Effector memory CD8-positive, alpha-beta T cell (primary cell): ENCODE measurements around the gene MAB21L1.

Experiments used
- ATAC-seq: fragments of 150-1000 bp; cut with Tn5 transposase; replicated peaks from 2 replicates; pipeline ENCODE4 v1.10.0; 2021; ENCODE audit warnings: mild to moderate bottlenecking, moderate library complexity
- DNase-seq, 3 experiments: peaks; one replicate each; pipeline ENCODE4 v3.0.0; 2021
- H3K27ac Mint-ChIP-seq, 2 donors: one replicate each; pipeline ENCODE4 v1.8.0; 2022; ENCODE audit warnings: mild to moderate bottlenecking in 2 of 2, mixed read lengths in 2 of 2, moderate library complexity in 2 of 2
- H3K27me3 Mint-ChIP-seq, 2 donors: one replicate each; pipeline ENCODE4 v1.8.0; 2022; ENCODE audit warnings: mixed read lengths in 2 of 2
- H3K36me3 Mint-ChIP-seq: one replicate; pipeline ENCODE4 v1.8.0; 2022; ENCODE audit warnings: mild to moderate bottlenecking, moderate library complexity, mixed read lengths; ENCODE audit not compliant: insufficient read depth
- H3K4me1 Mint-ChIP-seq, 2 donors: one replicate each; pipeline ENCODE4 v1.8.0; 2022; ENCODE audit warnings: low read depth in 2 of 2, mixed read lengths in 2 of 2
- H3K4me3 Mint-ChIP-seq, 2 donors: one replicate each; pipeline ENCODE4 v1.8.0; 2022; ENCODE audit warnings: mild to moderate bottlenecking in 2 of 2, mixed read lengths in 2 of 2, moderate library complexity in 2 of 2
- H3K9me3 Mint-ChIP-seq, 2 donors: one replicate each; pipeline ENCODE4 v1.8.0; 2022; ENCODE audit warnings: mixed read lengths in 2 of 2
- total RNA-seq, 9 experiments: gene quantifications; one replicate each; lab custom pipeline; 2026; lab: John Stamatoyannopoulos, UW

MAB21L1 gene
- 0 to 0.07 (median 0) reads per million in 9 experiments for total RNA-seq

DNA sequence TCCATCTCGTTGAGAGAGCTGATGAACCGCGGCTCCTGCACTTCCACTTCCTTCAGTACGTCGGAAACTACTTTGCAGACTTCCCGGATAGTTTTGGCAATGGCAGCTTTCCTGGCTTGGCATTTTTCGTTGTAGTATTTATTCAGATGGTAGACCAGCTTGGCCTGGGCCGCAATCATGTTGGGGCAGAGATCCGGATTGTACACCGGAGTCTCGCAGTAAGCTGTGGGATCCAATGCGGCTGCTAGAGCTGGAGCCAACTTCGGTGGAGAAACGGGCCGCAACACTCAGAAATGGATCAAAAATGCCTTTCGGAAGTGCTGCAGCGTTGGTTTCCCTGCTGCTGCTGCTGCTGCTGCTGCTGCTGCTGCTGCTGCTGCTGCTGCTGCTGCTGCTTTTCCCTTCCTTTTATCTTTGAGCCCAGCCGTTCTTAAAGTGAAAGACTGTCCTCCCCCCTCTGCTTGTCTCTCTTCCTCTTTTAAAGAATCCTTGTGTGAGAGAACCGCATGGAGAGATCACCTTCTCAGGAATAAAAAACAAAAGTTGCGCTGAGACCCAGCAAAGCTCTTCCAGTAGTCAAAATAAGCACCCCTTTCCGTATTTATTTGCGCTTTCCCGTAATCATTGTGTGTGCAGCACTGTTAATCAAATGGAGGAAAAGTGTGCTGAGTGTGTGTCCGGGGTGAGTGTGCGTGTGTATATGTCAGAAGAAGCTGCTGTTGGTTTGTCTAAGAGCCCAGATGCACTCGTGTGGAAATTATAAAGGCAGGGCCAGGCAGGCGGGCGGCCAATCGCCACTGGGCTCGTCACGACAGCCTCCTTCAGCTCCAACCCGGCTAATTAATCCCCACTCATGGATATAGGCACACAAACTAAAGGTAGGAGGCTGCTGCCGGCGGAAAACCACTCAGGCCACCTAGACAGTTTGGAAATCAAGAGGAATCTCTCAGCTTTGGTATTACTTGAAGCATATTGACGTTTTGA lies at the start of gene MAB21L1:
Gene MAB21L1, minus strand, starts transcription at position 730 of the 984 bp plus-strand sequence. Its CDS starts 551 bp downstream, at position 179.
- H3K4me3 Mint-ChIP-seq, result peak within 1 kb of the TSS in 1 of 2 donors; percentile 69
- H3K36me3 Mint-ChIP-seq, result no peaks in the 10 kb centered on the region
- DNase-seq (no peak), ATAC-seq (no peak)
- H3K27me3 Mint-ChIP-seq, result peaks cover 21 to 52% of the 10 kb centered on the region in 2 donors
- no peak within 1 kb of the TSS for H3K27ac Mint-ChIP-seq
- H3K9me3 Mint-ChIP-seq, result peaks cover 5 to 8% of the 10 kb centered on the region in 2 donors
- peaks cover 0 to 10% of the 10 kb centered on the region in 2 donors for H3K4me1 Mint-ChIP-seq

DNA sequence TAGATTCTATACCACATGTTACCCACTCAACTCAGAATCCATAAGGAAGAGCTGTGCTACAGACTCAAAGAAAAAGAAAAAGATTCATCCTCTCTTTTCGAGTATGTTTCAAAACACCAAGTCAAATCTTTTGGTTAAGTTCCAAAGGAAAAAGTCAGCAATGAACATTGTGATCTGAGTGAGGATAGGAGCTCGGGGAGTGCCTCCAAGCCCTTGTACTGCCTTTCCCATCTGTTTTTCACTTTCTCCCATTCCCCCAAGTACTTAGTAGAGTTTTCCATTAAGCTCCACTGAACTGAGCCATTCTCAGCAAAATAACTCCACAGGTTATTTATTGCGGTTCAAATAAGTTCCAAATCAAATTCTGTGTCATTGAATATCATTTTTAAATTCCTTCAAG lies 47.7 kb upstream of the MAB21L1 start:
- DNase-seq (no peak), ATAC-seq (no peak)
- Mint-ChIP-seq H3K36me3 (peaks cover 3% of the 10 kb centered on the region), H3K4me1 (no peaks in the 10 kb centered on the region), H3K27me3 (no peaks in the 10 kb centered on the region), H3K4me3 (no peak overlapping the region), H3K9me3 (peaks cover 12 to 15% of the 10 kb centered on the region in 2 donors), H3K27ac (no peak overlapping the region)

GRCh38 chr13:35518337-35518946 lies 42.0 kb upstream of the MAB21L1 start:
- Mint-ChIP-seq H3K27me3 (no peaks in the 10 kb centered on the region), H3K4me3 (no peak overlapping the region)
- DNase-seq, result no peak

GRCh38 chr13:35514801-35515502 lies 38.5 kb upstream of the MAB21L1 start:
- H3K27ac Mint-ChIP-seq, result no peak overlapping the region
- no peaks in the 10 kb centered on the region for H3K36me3 Mint-ChIP-seq
- no peak overlapping the region for H3K4me3 Mint-ChIP-seq
- no peaks in the 10 kb centered on the region for H3K4me1 Mint-ChIP-seq
- H3K27me3 Mint-ChIP-seq, result no peaks in the 10 kb centered on the region
- DNase-seq (no peak), ATAC-seq (no peak)
- peaks cover 11 to 15% of the 10 kb centered on the region in 2 donors for H3K9me3 Mint-ChIP-seq

More at GRCh38 chr13:35518337-35518946, 42.0 kb upstream of the MAB21L1 start:
- H3K27ac Mint-ChIP-seq, result no peak overlapping the region
- no peaks in the 10 kb centered on the region for H3K36me3 Mint-ChIP-seq
- peaks cover 21 to 23% of the 10 kb centered on the region in 2 donors for H3K9me3 Mint-ChIP-seq
- no peaks in the 10 kb centered on the region for H3K4me1 Mint-ChIP-seq
- no peak for ATAC-seq

DNA sequence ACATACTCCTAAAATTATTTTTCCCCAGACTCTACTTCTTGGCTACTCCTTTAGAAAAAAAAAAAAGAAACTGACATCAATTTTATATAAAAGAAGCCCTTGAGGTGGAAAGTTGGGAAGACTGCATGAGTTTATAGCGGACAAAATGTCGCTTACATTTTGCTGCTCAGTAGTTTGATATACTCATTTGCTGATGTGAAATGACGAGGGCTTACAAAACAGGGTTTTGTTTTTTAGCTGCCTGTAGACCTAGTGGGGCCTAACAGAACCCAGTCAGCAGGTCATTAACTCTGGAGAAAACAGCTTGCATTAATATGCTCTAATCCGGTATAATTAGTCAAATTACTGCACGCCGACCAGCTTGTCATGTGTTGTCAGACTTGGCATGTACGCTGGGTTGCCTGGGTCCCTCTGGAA lies 37.6 kb upstream of the MAB21L1 start:
- Mint-ChIP-seq H3K9me3 (peaks cover 8 to 12% of the 10 kb centered on the region in 2 donors), H3K27me3 (no peaks in the 10 kb centered on the region), H3K36me3 (no peaks in the 10 kb centered on the region), H3K4me3 (no peak overlapping the region), H3K27ac (no peak overlapping the region), H3K4me1 (no peaks in the 10 kb centered on the region)
- ATAC-seq, result no peak
- no peak for DNase-seq

DNA sequence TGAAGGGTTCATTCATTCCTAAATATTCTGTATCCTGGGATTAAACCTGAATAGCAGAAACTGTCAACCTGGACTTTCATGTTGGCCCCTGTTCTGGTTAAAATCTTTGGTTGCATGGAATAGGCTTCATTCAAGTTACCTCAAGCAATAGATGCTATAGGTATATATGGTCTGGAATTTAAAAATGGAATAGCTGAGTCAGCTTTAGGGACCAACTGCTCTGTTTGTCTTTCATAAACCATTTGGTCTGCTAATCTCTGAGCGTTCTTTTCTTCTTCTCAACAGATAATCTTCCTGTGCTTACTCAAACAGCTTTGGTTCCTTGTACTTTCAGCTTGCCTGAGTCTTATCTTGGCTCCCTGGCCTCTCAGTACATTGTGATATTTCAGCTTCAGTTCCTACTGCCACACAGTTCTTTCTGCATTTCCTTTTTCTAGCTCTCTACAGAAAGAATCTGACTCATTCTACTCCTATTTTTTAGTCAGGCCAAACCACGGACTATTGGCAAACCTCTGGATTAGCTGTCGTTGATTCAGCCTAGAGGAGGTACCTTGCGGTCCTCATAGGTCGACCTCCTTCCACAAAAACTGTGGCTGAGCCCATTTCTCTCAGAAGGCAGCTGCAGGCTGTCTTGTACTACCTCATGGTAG lies 35.9 kb upstream of the MAB21L1 start:
- Mint-ChIP-seq H3K9me3 (peaks cover 7 to 12% of the 10 kb centered on the region in 2 donors), H3K4me1 (no peaks in the 10 kb centered on the region), H3K36me3 (no peaks in the 10 kb centered on the region), H3K27me3 (no peaks in the 10 kb centered on the region), H3K4me3 (no peak overlapping the region), H3K27ac (no peak overlapping the region)
- DNase-seq, result no peak
- ATAC-seq, result no peak

DNA sequence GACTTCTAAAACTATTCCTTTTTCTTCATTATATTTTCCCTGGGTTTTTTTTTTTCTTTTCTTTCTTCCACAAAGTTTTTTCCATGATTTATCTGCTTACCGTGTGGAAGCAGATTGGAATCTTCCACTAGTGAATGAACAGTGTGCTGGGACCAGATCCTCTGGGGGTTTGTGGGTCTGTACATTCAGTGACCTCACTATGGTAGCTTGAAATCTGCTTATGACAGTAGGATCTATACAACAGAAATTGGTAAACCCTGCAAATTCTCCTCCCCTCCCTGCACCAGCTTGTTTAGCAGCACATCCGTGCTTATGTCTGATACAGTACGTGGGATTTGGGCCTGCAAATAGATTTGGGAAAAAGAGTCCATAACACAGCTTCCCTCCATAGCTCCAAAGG lies 26.0 kb upstream of the MAB21L1 start:
- Mint-ChIP-seq H3K4me1 (no peaks in the 10 kb centered on the region), H3K27me3 (no peaks in the 10 kb centered on the region), H3K36me3 (no peaks in the 10 kb centered on the region), H3K27ac (no peak overlapping the region), H3K9me3 (no peaks in the 10 kb centered on the region), H3K4me3 (no peak overlapping the region)
- DNase-seq, result no peak
- ATAC-seq, result no peak

DNA sequence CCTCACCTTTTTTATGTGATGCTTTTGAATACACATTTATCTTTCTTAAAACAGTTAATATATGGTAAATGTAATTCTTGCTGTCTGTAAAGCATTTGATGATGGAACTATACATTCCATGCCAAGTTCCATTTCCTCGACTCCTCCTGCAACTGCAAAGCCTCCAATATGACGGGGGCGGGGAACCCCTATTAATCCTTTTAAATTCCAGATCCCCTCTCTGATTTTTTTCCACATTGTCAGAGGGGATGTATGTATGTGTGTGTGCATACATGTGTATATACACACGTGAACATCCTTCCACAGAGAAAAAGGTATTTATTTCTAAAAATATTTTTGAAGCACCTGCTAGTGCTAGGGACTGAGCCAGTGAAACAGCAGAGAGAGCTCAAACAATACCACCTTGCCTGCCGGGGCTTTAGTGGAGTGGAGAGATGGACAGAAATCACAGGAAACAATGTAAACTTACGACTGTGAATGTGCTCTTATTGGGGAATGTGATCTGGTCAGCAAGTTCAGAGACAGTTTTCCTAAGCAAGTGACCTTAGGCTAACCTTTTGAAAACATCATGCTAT lies 25.3 kb upstream of the MAB21L1 start:
- ATAC-seq (no peak), DNase-seq (no peak)
- H3K36me3 Mint-ChIP-seq, result no peaks in the 10 kb centered on the region
- H3K27ac Mint-ChIP-seq, result no peak overlapping the region
- no peaks in the 10 kb centered on the region for H3K27me3 Mint-ChIP-seq
- no peaks in the 10 kb centered on the region for H3K9me3 Mint-ChIP-seq
- no peaks in the 10 kb centered on the region for H3K4me1 Mint-ChIP-seq
- H3K4me3 Mint-ChIP-seq, result no peak overlapping the region

DNA sequence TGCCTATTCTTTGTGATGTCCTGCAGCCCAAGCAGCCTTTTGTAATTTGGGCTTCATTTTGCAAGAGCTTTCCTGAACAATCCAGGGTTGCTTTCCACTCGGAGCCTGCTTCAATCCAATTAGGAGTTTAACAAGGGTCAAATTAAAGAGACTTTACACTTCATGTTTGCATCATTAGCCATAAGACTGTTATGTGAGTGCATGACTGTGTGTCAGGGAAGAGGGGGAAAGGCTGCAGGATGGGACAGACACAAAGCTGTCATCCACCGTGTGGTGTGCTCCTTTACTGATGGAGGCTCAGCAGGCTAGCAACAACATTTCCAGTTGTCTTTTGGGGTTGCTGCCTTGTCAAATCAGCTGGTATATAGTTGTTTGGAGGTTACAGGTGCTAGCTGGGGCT lies 23.7 kb upstream of the MAB21L1 start:
- DNase-seq, result no peak
- H3K4me3 Mint-ChIP-seq, result no peak overlapping the region
- ATAC-seq, result no peak
- H3K4me1 Mint-ChIP-seq, result no peaks in the 10 kb centered on the region
- no peaks in the 10 kb centered on the region for H3K27me3 Mint-ChIP-seq
- no peaks in the 10 kb centered on the region for H3K9me3 Mint-ChIP-seq
- no peak overlapping the region for H3K27ac Mint-ChIP-seq
- no peaks in the 10 kb centered on the region for H3K36me3 Mint-ChIP-seq

DNA sequence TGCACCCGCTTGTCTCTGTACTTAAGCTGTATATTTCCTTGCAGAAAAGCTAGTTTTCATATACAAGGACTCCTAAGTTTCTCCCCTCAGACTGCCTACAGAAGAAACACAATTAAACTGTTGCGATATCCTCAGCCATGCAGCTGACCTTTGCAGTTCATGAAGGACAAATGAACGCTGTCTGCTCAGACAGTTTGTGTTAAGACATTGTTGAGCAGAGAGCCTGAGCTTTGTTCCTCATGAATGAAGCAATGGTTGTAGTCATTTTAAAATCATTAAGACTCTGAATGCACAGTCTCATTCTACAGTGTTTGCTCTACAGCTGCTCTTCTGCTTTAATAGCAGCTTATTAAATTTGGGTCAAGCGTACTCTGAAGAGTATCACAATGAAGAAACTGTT lies 23.2 kb upstream of the MAB21L1 start:
- H3K9me3 Mint-ChIP-seq, result peaks cover 0 to 2% of the 10 kb centered on the region in 2 donors
- no peak overlapping the region for H3K27ac Mint-ChIP-seq
- no peaks in the 10 kb centered on the region for H3K4me1 Mint-ChIP-seq
- H3K36me3 Mint-ChIP-seq, result no peaks in the 10 kb centered on the region
- no peak for DNase-seq
- no peaks in the 10 kb centered on the region for H3K27me3 Mint-ChIP-seq
- H3K4me3 Mint-ChIP-seq, result no peak overlapping the region
- ATAC-seq, result no peak

DNA sequence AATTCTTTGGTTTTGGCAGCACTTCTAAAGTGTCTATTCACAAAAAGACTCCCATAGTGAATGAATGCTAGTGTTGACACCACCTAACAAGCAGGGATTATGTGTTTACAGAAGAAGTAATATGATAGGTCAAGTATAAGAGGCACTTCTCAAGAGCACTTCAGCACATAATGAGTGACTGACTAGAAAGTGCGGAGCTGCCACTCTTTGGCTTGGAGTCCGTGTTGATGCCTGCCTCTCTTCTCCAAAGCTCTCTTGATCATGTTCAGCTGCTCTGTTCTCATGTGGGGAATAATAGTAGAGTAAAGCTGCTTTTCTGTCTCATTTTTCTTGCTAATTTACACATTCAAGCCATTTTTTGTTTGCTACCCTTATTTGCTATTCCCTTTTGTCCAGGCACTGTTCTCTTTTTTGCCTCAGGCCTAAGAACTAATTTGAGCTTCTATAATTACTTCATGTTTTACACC lies 22.7 kb upstream of the MAB21L1 start:
- no peak for DNase-seq
- Mint-ChIP-seq H3K27me3 (no peaks in the 10 kb centered on the region), H3K9me3 (peaks cover 0 to 2% of the 10 kb centered on the region in 2 donors), H3K4me1 (no peaks in the 10 kb centered on the region), H3K27ac (no peak overlapping the region), H3K36me3 (no peaks in the 10 kb centered on the region), H3K4me3 (no peak overlapping the region)
- ATAC-seq, result no peak

- Mint-ChIP-seq H3K4me3 (no peak overlapping the region), H3K36me3 (no peaks in the 10 kb centered on the region), H3K9me3 (peaks cover 0 to 2% of the 10 kb centered on the region in 2 donors), H3K4me1 (no peaks in the 10 kb centered on the region), H3K27ac (no peak overlapping the region), H3K27me3 (no peaks in the 10 kb centered on the region)
- DNase-seq (no peak), ATAC-seq (no peak)
These were observed 21.7 kb upstream of the MAB21L1 start for GRCh38 chr13:35498231-35498630.
